H9 (cell line): Measurements from ENCODE around the gene SH3PXD2B. TPM values are rescaled to one million over a fixed set of nuclear protein-coding genes. Genes with fewer than 3 reads are reported as not detected.
A peak's percentile ranks its signal among the peaks of the same experiment; 100 is the strongest.

ENCODE experiments used
- DNase-seq: peaks from one replicate; pipeline ENCODE4 v3.0.0-alpha.2; 2017
- H2AFZ ChIP-seq: one replicate; pipeline ENCODE4 v1.6.1; 2013; ENCODE audit warnings: mild to moderate bottlenecking, low read length, control low read depth, moderate library complexity
- H2AK5ac ChIP-seq: 2 replicates; pipeline ENCODE4 v1.6.1; 2013; ENCODE audit warnings: low read length, control low read depth, mixed read lengths; ENCODE audit not compliant: insufficient read length
- H2BK120ac ChIP-seq: one replicate; pipeline ENCODE4 v1.6.1; 2013; ENCODE audit warnings: low read depth, mild to moderate bottlenecking, low read length, control low read depth, inconsistent platforms; ENCODE audit not compliant: poor library complexity, severe bottlenecking
- H2BK12ac ChIP-seq: 2 replicates; pipeline ENCODE4 v1.6.1; 2013; ENCODE audit warnings: low read length, control low read depth, mixed read lengths, low read depth; ENCODE audit not compliant: insufficient read length
- H2BK15ac ChIP-seq: 2 replicates; pipeline ENCODE4 v1.6.1; 2013; ENCODE audit warnings: low read depth, low read length, control low read depth
- H2BK20ac ChIP-seq: one replicate; pipeline ENCODE4 v1.6.1; 2013; ENCODE audit warnings: low read depth, mild to moderate bottlenecking, low read length, control low read depth, inconsistent platforms; ENCODE audit not compliant: poor library complexity, severe bottlenecking
- H2BK5ac ChIP-seq: 2 replicates; pipeline ENCODE4 v1.6.1; 2013; ENCODE audit warnings: low read length, control low read depth, mixed read lengths; ENCODE audit not compliant: insufficient read length
- H3K14ac ChIP-seq: 2 replicates; pipeline ENCODE4 v1.6.1; 2013; ENCODE audit warnings: low read length, control low read depth; ENCODE audit not compliant: insufficient read depth
- H3K18ac ChIP-seq: 2 replicates; pipeline ENCODE4 v1.6.1; 2013; ENCODE audit warnings: low read depth, mild to moderate bottlenecking, mixed read lengths, low read length, control low read depth; ENCODE audit not compliant: insufficient read length
- H3K23ac ChIP-seq: 2 replicates; pipeline ENCODE4 v1.6.1; 2013; ENCODE audit warnings: low read length, control low read depth, mixed read lengths, low read depth; ENCODE audit not compliant: insufficient read length
- H3K23me2 ChIP-seq: 2 replicates; pipeline ENCODE4 v1.6.1; 2013; ENCODE audit warnings: low read depth, mild to moderate bottlenecking, mixed read lengths, low read length, control low read depth; ENCODE audit not compliant: insufficient read length, poor library complexity, severe bottlenecking
- H3K27ac ChIP-seq: 2 replicates; pipeline ENCODE4 v1.5.1; 2013; ENCODE audit warnings: low read length, control low read depth, mixed read lengths, low read depth; ENCODE audit not compliant: insufficient read length
- H3K27me3 ChIP-seq: 2 replicates; pipeline ENCODE4 v1.6.1; 2013; ENCODE audit warnings: low read length, control low read depth, inconsistent platforms; ENCODE audit not compliant: insufficient read depth
- H3K4ac ChIP-seq: 2 replicates; pipeline ENCODE4 v1.6.1; 2013; ENCODE audit warnings: low read depth, mild to moderate bottlenecking, control low read depth, inconsistent platforms, low read length, moderate library complexity
- H3K4me1 ChIP-seq: 2 replicates; pipeline ENCODE4 v1.6.1; 2013; ENCODE audit warnings: low read length, control low read depth, inconsistent platforms; ENCODE audit not compliant: insufficient read depth
- H3K4me2 ChIP-seq: 2 replicates; pipeline ENCODE4 v1.6.1; 2013; ENCODE audit warnings: low read length, control low read depth, mixed read lengths; ENCODE audit not compliant: insufficient read length, insufficient read depth
- H3K56ac ChIP-seq: 2 replicates; pipeline ENCODE4 v1.6.1; 2013; ENCODE audit warnings: low read depth, mild to moderate bottlenecking, mixed read lengths, low read length, control low read depth; ENCODE audit not compliant: insufficient read length
- H3K79me1 ChIP-seq: 2 replicates; pipeline ENCODE4 v1.6.1; 2013; ENCODE audit warnings: low read depth, mild to moderate bottlenecking, moderate library complexity, low read length, control low read depth, inconsistent platforms; ENCODE audit not compliant: insufficient read depth, poor library complexity, severe bottlenecking
- H3K79me2 ChIP-seq: 2 replicates; pipeline ENCODE4 v1.6.1; 2013; ENCODE audit warnings: low read length, control low read depth, inconsistent platforms; ENCODE audit not compliant: insufficient read depth
- H3K9ac ChIP-seq: 2 replicates; pipeline ENCODE4 v1.6.1; 2013; ENCODE audit warnings: low read length, control low read depth, mixed read lengths; ENCODE audit not compliant: insufficient read length; ENCODE audit errors: extremely low read depth
- H3K9me3 ChIP-seq: one replicate; pipeline ENCODE4 v1.6.1; 2013; ENCODE audit warnings: low read depth, low read length, inconsistent platforms; ENCODE audit not compliant: control insufficient read depth
- H3T11ph ChIP-seq: one replicate; pipeline ENCODE4 v1.6.1; 2013; ENCODE audit warnings: mild to moderate bottlenecking, low read length, control low read depth, inconsistent platforms
- H4K20me1 ChIP-seq: one replicate; pipeline ENCODE4 v1.6.1; 2013; ENCODE audit not compliant: control insufficient read depth, insufficient read length, insufficient read depth
- H4K5ac ChIP-seq: 2 replicates; pipeline ENCODE4 v1.6.1; 2013; ENCODE audit warnings: low read depth, mild to moderate bottlenecking, mixed read lengths, low read length, control low read depth; ENCODE audit not compliant: insufficient read length
- H4K8ac ChIP-seq: replicated peaks from 2 replicates; pipeline ENCODE4 v1.6.1; 2013; ENCODE audit warnings: low read length, control low read depth, mixed read lengths, low read depth; ENCODE audit not compliant: insufficient read length
- H4K91ac ChIP-seq: 2 replicates; pipeline ENCODE4 v1.6.1; 2013; ENCODE audit warnings: low read depth, mild to moderate bottlenecking, moderate library complexity, mixed read lengths, low read length, control low read depth; ENCODE audit not compliant: insufficient read length
- H3K27ac Mint-ChIP-seq, 3 experiments: 2 replicates in 2 of 3; 3 replicates in 1 of 3; pipeline ENCODE4 v1.8.0; 2020 to 2021; ENCODE audit warnings: mixed read lengths in 3 of 3, mild to moderate bottlenecking in 1 of 3, moderate library complexity in 1 of 3
- H3K27me3 Mint-ChIP-seq: 2 replicates; pipeline ENCODE4 v1.8.0; 2021; ENCODE audit warnings: low read depth, mild to moderate bottlenecking, moderate library complexity, mixed read lengths
- H3K36me3 Mint-ChIP-seq, 3 experiments: 2 replicates in 2 of 3; 3 replicates in 1 of 3; pipeline ENCODE4 v1.8.0; 2020 to 2021; ENCODE audit warnings: low read depth in 3 of 3, mixed read lengths in 3 of 3; ENCODE audit not compliant: insufficient read depth in 1 of 3
- H3K4me1 Mint-ChIP-seq, 2 experiments: 2 replicates each; pipeline ENCODE4 v1.8.0; 2020; ENCODE audit warnings: mixed read lengths in 2 of 2
- H3K4me3 Mint-ChIP-seq, 2 experiments: 2 replicates in 1 of 2; 3 replicates in 1 of 2; pipeline ENCODE4 v1.8.0; 2020 to 2021; ENCODE audit warnings: mild to moderate bottlenecking in 2 of 2, mixed read lengths in 2 of 2, moderate library complexity in 1 of 2
- H3K9me3 Mint-ChIP-seq, 2 experiments: 2 replicates in 1 of 2; 3 replicates in 1 of 2; pipeline ENCODE4 v1.8.0; 2020; ENCODE audit warnings: mild to moderate bottlenecking in 2 of 2, mixed read lengths in 2 of 2, moderate library complexity in 1 of 2
- WGBS: extraction: QIAGEN DNeasy Blood & Tissue Kit; methylation state at CpG from one replicate; pipeline ENCODE4 v1.1.7; 2013; ENCODE audit warnings: missing lambda C conversion rate, low lambda C conversion rate, mixed read lengths; ENCODE audit not compliant: insufficient read length; ENCODE audit errors: extremely low coverage; 5-methylcytosine and 5-hydroxymethylcytosine counted together
- total RNA-seq: library from RNA; stranded (reverse); gene quantifications from 2 replicates; pipeline ENCODE4 v1.2.1, GENCODE V29; 2021
- TF ChIP-seq, protein P1 (sequence below): fragments of 200-600 bp; sonication (generic); conservative IDR thresholded peaks from 3 replicates; pipeline ENCODE4 v1.8.0; 2021; ENCODE audit warnings: antibody characterized with exemption, mild to moderate bottlenecking

SH3PXD2B gene
- total RNA-seq, 1 experiment from 2014 or later = 49.0 TPM

DNA sequence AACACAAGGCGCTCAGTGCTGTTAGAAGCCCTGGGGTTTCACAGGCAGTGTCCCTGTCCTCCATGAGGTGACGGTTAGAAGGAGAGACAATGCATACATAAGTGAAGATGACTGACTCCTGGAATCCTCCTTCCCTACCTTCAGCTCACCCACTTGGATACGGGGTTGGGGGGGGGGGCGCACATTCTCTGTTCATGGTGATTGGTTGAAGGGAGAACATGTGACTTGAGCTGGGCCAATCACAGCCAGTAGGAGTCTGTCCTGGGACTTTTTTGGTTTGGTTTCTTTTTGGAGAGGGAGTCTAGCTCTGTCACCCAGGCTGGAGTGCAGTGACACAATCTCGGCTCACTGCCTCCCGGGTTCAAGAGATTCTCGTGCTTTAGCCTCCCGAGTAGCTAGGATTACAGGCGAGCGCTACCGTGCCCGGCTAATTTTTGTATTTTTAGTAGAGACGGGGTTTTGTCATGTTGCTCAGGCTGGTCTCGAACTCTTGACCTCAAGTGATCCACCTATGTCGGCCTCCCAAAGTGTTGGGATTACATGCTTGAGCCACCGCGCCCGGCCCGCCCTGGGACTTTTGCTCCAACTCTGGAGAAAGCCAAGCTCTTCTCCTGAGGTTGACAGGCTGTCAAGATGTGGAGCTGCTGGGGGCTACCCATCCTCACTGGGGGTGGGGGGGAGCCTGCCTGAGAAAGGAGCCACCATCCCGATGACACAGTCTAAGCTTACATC is 30.8 kb downstream of the SH3PXD2B start:
- Histone ChIP-seq H2BK15ac (no peak overlapping the region), H3K4ac (no peak overlapping the region), H3K79me1 (peaks cover 7% of the 10 kb centered on the region), H3K4me2 (no peak overlapping the region), H2BK12ac (no peak overlapping the region), H3K18ac (no peak overlapping the region), H4K8ac (no peak overlapping the region), H4K91ac (no peak overlapping the region), H4K5ac (no peak overlapping the region), H2AK5ac (no peak overlapping the region), H3K56ac (no peak overlapping the region), H2BK5ac (no peak overlapping the region), H3K14ac (no peak overlapping the region), H3K27me3 (no peaks in the 10 kb centered on the region), H3K23ac (no peak overlapping the region), H3K9ac (no peak overlapping the region), H3K23me2 (no peaks in the 10 kb centered on the region), H3T11ph (no peak overlapping the region), H3K4me1 (no peaks in the 10 kb centered on the region), H4K20me1 (peaks cover 5% of the 10 kb centered on the region), H3K79me2 (peaks cover 5% of the 10 kb centered on the region; the same call in 1 of the 2 replicates), H2BK120ac (no peak overlapping the region), H2AFZ (no peak overlapping the region), H3K9me3 (no peaks in the 10 kb centered on the region), H2BK20ac (no peak overlapping the region), H3K27ac (no peak overlapping the region)
- Mint-ChIP-seq H3K36me3 (peaks cover 24 to 49% (median 35%) of the 10 kb centered on the region in 3 experiments), H3K27ac (peak overlapping the region in 1 of 3 experiments; percentile 74; a peak in 1 of 7 replicates), H3K9me3 (no peaks in the 10 kb centered on the region; a peak in 1 of 5 replicates), H3K27me3 (no peaks in the 10 kb centered on the region), H3K4me3 (no peak overlapping the region), H3K4me1 (peaks cover 15 to 24% of the 10 kb centered on the region in 2 experiments)
- no CpG with 5 or more reads among the region's 20 CpGs for WGBS
- TF ChIP-seq, protein P1, sequence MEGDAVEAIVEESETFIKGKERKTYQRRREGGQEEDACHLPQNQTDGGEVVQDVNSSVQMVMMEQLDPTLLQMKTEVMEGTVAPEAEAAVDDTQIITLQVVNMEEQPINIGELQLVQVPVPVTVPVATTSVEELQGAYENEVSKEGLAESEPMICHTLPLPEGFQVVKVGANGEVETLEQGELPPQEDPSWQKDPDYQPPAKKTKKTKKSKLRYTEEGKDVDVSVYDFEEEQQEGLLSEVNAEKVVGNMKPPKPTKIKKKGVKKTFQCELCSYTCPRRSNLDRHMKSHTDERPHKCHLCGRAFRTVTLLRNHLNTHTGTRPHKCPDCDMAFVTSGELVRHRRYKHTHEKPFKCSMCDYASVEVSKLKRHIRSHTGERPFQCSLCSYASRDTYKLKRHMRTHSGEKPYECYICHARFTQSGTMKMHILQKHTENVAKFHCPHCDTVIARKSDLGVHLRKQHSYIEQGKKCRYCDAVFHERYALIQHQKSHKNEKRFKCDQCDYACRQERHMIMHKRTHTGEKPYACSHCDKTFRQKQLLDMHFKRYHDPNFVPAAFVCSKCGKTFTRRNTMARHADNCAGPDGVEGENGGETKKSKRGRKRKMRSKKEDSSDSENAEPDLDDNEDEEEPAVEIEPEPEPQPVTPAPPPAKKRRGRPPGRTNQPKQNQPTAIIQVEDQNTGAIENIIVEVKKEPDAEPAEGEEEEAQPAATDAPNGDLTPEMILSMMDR = no peak
- no peak for DNase-seq
